ENCODE results near the gene RFX8.
"Not testable (repeated sequence)": the region's sequence is repeated elsewhere in the genome, so short reads cannot be mapped to it uniquely, and the experiment has no call there.

- TF ChIP-seq CTCF (IDR thresholded peaks at IDR 0.05; ENCODE audit: low read depth, low read length, poor library complexity, severe bottlenecking); EZH2phosphoT487 (IDR thresholded peaks at IDR 0.05; ENCODE audit: borderline replicate concordance, low read length): not testable (repeated sequence)
These were observed 36.4 kb downstream of the RFX8 start for GRCh38 chr2:101438555-101438954.

Data from DOHH2 (cell line).